ENCODE measurements around the gene POLH. TPM values are rescaled to one million over a fixed set of nuclear protein-coding genes. Genes with fewer than 3 reads are reported as not detected.
"Not testable (repeated sequence)": the region's sequence is repeated elsewhere in the genome, so short reads cannot be mapped to it uniquely, and the experiment has no call there.

The POLH gene
- total and polyA plus RNA-seq, 4 donors: 9.5 to 18.0 (median 11.9) TPM

DNA sequence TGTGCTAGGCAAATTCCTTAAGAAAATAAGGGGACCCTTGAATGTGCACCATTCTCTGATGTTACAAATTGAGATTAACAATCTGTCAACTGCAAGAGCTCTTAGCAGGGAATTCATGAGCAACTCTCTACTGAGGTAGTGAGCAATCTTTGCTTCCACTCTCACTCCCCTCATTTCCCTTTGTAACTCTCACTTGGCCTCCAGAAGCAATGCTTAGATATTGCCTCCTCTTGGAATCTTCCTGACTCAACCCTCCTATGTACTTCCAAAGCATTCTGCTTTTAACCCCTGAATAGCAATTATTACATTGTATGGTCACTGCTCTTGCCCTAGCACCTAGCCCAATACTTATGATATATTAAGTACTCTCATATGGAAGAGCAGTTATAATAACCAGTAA is 16.7 kb upstream of the POLH start:
- Histone ChIP-seq H3K27ac (ENCODE audit: low read depth, low read length) (no peak overlapping the region), H3K27me3 (ENCODE audit: control insufficient read depth, insufficient read depth, low read length) (no peaks in the 10 kb centered on the region), H3K9me3 (ENCODE audit: control insufficient read depth, insufficient read depth, low read length) (no peaks in the 10 kb centered on the region), H3K36me3 (ENCODE audit: control insufficient read depth, insufficient read depth, low read length) (peaks cover 54% of the 10 kb centered on the region), H3K4me3 (ENCODE audit: low read depth, low read length) (no peak overlapping the region), H3K4me1 (ENCODE audit: control insufficient read depth, insufficient read depth, low read length) (no peaks in the 10 kb centered on the region)
- DNase-seq (ENCODE audit: low read depth in 4 of 6, low spot score in 6 of 6): no peak

DNA sequence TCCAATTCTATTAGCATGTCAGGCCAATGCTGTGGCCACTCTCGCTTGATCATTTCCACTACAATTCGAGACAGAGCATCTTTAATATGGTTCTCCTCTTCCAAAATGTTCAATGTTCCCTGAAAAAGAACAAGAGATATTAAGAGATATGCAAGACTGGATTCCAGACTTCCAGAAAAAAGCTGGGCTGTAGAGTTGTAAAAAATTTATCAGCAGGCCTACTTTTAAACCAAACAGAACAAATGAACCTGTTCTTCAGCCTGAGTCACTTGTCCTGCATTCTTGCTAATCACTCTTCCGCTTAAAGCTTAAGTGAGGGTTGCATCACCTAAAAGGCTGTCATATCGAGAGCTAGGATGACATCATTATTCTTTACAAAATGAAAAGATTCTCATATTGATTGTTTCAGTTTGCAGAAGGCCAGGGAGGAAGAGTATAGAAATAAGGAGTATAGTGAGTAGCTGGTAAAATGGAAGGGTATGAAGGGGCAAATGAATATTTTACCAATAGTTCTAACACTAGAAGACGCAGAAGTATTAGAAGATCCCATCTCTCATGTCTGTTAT is 5.0 kb upstream of the POLH start:
- Histone ChIP-seq H3K27me3 (ENCODE audit: control insufficient read depth, insufficient read depth, low read length) (no peaks in the 10 kb centered on the region), H3K27ac (ENCODE audit: low read depth, low read length) (no peak overlapping the region), H3K4me3 (ENCODE audit: low read depth, low read length) (no peak overlapping the region), H3K9me3 (ENCODE audit: control insufficient read depth, insufficient read depth, low read length) (no peaks in the 10 kb centered on the region), H3K4me1 (ENCODE audit: control insufficient read depth, insufficient read depth, low read length) (peaks cover 3% of the 10 kb centered on the region), H3K36me3 (ENCODE audit: control insufficient read depth, insufficient read depth, low read length) (peaks cover 39% of the 10 kb centered on the region)
- WGBS (ENCODE audit: insufficient coverage): no CpG with 5 or more reads among the region's 5 CpGs
- no peak for DNase-seq (ENCODE audit: low read depth in 4 of 6, low spot score in 6 of 6)

DNA sequence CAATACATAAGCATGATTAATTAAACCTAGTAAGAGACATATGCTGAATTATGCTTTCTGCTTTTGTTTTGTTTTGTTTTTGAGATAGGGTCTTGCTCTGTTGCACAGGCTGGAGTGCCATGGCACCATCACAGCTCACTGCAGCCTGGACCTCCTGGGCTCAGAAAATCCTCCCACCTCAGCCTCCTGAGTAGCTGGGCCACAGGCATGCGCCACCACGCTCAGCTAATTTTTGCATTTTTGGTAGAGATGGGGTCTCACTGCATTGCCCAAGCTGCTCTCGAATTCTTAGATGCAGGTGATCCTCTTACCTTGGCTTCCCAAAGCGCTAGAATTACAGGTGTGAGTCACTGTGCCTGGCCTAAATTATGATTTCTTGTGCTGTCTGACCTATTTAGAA is 4.0 kb upstream of the POLH start:
- 90% methylated on average over 2 of the region's 4 CpGs for WGBS (ENCODE audit: insufficient coverage)

DNA sequence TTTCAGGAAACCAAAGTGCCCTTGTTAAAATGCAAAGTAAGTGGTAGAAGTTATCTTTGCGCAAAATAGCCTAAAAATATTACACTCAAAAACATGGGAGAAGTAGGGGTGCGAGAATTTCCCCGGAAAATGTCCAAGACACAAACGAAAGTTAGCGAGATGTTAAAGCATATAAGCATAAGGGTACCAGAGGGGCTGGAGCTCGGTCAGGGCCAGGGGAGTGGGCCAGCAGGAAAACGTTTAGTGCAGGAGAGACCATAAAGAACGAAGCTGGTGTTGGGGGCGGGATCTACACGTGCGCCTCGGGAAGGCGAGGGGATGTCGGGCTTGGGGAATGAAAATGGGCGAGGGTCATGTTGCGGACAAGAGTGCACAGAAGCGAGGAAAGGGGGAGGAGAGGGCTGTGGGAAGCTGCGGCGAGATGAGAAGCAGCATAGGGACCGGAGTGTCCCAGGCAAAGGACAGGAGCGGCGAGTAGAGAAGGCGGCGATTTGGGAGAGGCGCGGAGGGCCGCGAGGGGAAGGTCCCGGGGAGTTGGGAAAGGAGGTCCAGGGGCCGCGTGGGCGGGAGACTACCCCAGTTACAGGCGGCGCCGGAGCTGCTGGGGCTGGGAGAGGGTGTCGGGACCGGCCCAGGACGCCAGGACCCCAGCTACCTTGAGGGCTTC is 747 bp upstream of the POLH start:
- H3K9me3 ChIP-seq (ENCODE audit: control insufficient read depth, insufficient read depth, low read length): no peaks in the 10 kb centered on the region
- WGBS (ENCODE audit: insufficient coverage): 0% methylated on average over 38 of the region's 38 CpGs
- peaks cover 16% of the 10 kb centered on the region for H3K4me1 ChIP-seq (ENCODE audit: control insufficient read depth, insufficient read depth, low read length)
- H3K4me3 ChIP-seq (ENCODE audit: low read depth, low read length): peak overlapping the region; percentile 96
- peak in 4 of 6 donors; percentile 1 to 34 (median 3) for DNase-seq (ENCODE audit: low read depth in 4 of 6, low spot score in 6 of 6)
- peak overlapping the region; percentile 47 for H3K27ac ChIP-seq (ENCODE audit: low read depth, low read length)
- peaks cover 9% of the 10 kb centered on the region for H3K36me3 ChIP-seq (ENCODE audit: control insufficient read depth, insufficient read depth, low read length)
- no peaks in the 10 kb centered on the region for H3K27me3 ChIP-seq (ENCODE audit: control insufficient read depth, insufficient read depth, low read length)

More for the DNA sequence above, 4.0 kb upstream of the POLH start:
- H3K4me1 ChIP-seq (ENCODE audit: control insufficient read depth, insufficient read depth, low read length): peaks cover 7% of the 10 kb centered on the region
- no peaks in the 10 kb centered on the region for H3K9me3 ChIP-seq (ENCODE audit: control insufficient read depth, insufficient read depth, low read length)
- no peak overlapping the region for H3K27ac ChIP-seq (ENCODE audit: low read depth, low read length)
- no peak overlapping the region for H3K4me3 ChIP-seq (ENCODE audit: low read depth, low read length)
- peaks cover 33% of the 10 kb centered on the region for H3K36me3 ChIP-seq (ENCODE audit: control insufficient read depth, insufficient read depth, low read length)
- no peaks in the 10 kb centered on the region for H3K27me3 ChIP-seq (ENCODE audit: control insufficient read depth, insufficient read depth, low read length)
- DNase-seq (ENCODE audit: low read depth in 4 of 6, low spot score in 6 of 6): no peak

DNA sequence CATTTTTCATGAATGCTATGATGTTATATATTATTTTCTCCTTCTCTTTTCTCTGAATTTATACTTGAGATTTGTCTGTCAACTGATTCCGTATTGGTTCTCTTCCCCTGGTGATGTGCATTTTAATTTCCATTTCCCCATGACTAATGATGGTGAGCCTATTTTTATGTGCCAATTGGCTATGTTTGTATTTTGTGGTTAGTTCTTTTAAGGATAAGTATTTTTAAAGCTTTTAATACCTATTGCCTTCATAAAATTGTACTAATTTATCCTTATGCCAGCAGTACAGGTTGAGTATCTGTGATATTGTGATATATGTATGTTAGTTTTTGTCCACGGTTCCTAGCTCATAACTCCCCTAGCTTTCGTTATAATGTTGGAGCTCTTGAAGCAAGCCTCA is 2.8 kb downstream of the POLH start:
- no CpG with 5 or more reads among the region's 3 CpGs for WGBS (ENCODE audit: insufficient coverage)
- DNase-seq (ENCODE audit: low read depth in 4 of 6, low spot score in 6 of 6): no peak
- Histone ChIP-seq H3K4me1 (ENCODE audit: control insufficient read depth, insufficient read depth, low read length) (peaks cover 16% of the 10 kb centered on the region), H3K27me3 (ENCODE audit: control insufficient read depth, insufficient read depth, low read length) (no peaks in the 10 kb centered on the region), H3K36me3 (ENCODE audit: control insufficient read depth, insufficient read depth, low read length) (peaks cover 2% of the 10 kb centered on the region), H3K27ac (ENCODE audit: low read depth, low read length) (no peak overlapping the region), H3K4me3 (ENCODE audit: low read depth, low read length) (no peak overlapping the region), H3K9me3 (ENCODE audit: control insufficient read depth, insufficient read depth, low read length) (no peaks in the 10 kb centered on the region)

DNA sequence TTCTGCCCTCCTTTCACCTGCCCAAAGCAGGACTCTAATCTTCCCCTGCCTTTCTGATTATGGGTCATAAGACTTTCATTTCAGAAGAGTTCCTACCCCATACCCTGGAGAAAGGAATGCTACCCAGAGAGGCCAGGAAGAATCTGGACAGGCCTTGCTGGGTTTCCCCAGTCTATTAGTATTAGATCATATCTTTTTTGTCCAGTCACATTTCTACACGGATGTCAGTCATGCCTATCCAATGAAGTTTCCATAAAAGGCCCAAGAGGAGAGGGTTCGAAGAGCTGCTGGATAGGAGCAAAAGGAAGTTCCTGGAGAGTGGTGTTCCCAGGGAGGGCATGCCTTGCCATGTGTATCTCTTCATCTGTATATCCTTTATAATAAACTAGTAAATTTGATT is 3.2 kb downstream of the POLH start:
- H3K36me3 ChIP-seq (ENCODE audit: control insufficient read depth, insufficient read depth, low read length): peaks cover 5% of the 10 kb centered on the region
- H3K4me3 ChIP-seq (ENCODE audit: low read depth, low read length): no peak overlapping the region
- DNase-seq (ENCODE audit: low read depth in 4 of 6, low spot score in 6 of 6): no peak
- WGBS (ENCODE audit: insufficient coverage): no CpG with 5 or more reads among the region's 2 CpGs
- H3K27me3 ChIP-seq (ENCODE audit: control insufficient read depth, insufficient read depth, low read length): no peaks in the 10 kb centered on the region
- H3K4me1 ChIP-seq (ENCODE audit: control insufficient read depth, insufficient read depth, low read length): peaks cover 16% of the 10 kb centered on the region
- H3K9me3 ChIP-seq (ENCODE audit: control insufficient read depth, insufficient read depth, low read length): no peaks in the 10 kb centered on the region
- H3K27ac ChIP-seq (ENCODE audit: low read depth, low read length): no peak overlapping the region

DNA sequence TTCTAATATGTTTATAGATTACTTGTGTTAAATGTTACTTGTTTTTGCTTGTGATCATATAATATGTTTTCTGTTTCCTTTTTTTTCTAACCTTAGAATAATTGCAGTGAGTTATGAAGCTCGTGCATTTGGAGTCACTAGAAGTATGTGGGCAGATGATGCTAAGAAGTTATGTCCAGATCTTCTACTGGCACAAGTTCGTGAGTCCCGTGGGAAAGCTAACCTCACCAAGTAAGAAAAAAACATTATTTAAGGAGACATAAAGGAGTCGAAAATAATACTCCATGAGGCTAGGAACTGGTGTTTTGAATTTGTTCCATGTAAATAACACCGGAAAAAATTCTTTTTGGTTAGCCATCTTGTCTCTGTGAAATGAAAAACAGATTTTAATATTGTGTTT is 6.9 kb downstream of the POLH start:
- Histone ChIP-seq H3K27me3 (ENCODE audit: control insufficient read depth, insufficient read depth, low read length) (no peaks in the 10 kb centered on the region), H3K27ac (ENCODE audit: low read depth, low read length) (no peak overlapping the region), H3K9me3 (ENCODE audit: control insufficient read depth, insufficient read depth, low read length) (no peaks in the 10 kb centered on the region), H3K4me3 (ENCODE audit: low read depth, low read length) (no peak overlapping the region), H3K36me3 (ENCODE audit: control insufficient read depth, insufficient read depth, low read length) (peaks cover 30% of the 10 kb centered on the region), H3K4me1 (ENCODE audit: control insufficient read depth, insufficient read depth, low read length) (peaks cover 4% of the 10 kb centered on the region)
- no CpG with 5 or more reads among the region's 5 CpGs for whole genome bisulfite sequencing (ENCODE audit: insufficient coverage)
- no peak for DNase-seq (ENCODE audit: low read depth in 4 of 6, low spot score in 6 of 6)

DNA sequence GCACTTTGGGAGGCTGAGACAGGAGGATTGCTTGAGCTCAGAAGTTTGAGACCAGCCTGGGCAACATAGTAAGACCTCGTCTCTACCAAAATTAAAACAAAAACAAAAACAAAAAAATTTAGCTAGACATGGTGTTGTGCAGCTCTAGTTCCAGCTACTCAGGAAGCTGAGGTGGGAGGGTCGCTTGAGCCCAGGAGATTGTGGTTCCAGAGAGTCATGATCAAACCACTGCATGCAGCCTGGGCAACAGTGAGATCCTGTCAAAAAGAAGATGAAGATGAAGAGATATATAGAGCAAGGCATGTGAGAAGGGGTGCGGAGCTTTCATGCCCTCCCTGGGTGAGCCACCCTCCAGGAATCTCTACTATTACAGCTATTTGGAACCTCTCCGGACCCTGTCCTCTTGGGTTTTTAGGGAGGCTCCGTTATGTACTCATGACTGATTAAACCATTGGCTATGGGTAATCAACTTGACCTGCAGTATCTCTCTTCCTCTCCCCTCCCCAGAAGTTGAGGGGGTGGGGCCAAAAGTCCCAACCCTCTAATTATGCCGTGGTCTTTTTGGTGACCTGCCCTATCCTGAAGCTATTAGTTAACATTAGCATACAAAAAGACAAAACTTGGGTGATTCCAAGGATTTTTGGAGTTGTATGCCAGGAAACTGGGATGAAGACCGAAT is 9.0 kb downstream of the POLH start:
- 87% methylated on average over 1 of the region's 7 CpGs for WGBS (ENCODE audit: insufficient coverage)
- no peaks in the 10 kb centered on the region for H3K4me1 ChIP-seq (ENCODE audit: control insufficient read depth, insufficient read depth, low read length)
- no peak overlapping the region for H3K4me3 ChIP-seq (ENCODE audit: low read depth, low read length)
- no peaks in the 10 kb centered on the region for H3K9me3 ChIP-seq (ENCODE audit: control insufficient read depth, insufficient read depth, low read length)
- H3K36me3 ChIP-seq (ENCODE audit: control insufficient read depth, insufficient read depth, low read length): peaks cover 40% of the 10 kb centered on the region
- DNase-seq (ENCODE audit: low read depth in 4 of 6, low spot score in 6 of 6): no peak
- no peaks in the 10 kb centered on the region for H3K27me3 ChIP-seq (ENCODE audit: control insufficient read depth, insufficient read depth, low read length)
- H3K27ac ChIP-seq (ENCODE audit: low read depth, low read length): no peak overlapping the region

DNA sequence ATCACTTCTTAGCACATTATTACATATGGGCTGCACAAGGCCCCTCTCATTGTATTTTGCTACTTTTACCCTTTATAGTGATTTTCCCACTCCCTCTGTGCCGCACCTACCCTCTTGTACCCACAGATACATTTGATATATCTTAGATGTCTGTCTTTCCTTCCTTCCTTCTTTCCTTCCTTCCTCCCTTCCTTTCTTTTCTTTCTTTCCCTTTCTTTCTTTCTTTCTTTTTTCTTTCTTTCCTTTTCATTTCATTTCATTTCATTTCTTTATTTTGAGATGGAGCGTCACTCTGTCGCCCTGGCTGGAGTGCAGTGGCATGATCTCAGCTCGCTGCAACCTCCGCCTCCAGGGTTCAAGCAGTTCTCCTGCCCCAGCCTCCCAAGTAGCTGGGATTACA is 12.2 kb downstream of the POLH start:
- no peak overlapping the region for H3K27ac ChIP-seq (ENCODE audit: low read depth, low read length)
- no peaks in the 10 kb centered on the region for H3K9me3 ChIP-seq (ENCODE audit: control insufficient read depth, insufficient read depth, low read length)
- no peak for DNase-seq (ENCODE audit: low read depth in 4 of 6, low spot score in 6 of 6)
- peaks cover 40% of the 10 kb centered on the region for H3K36me3 ChIP-seq (ENCODE audit: control insufficient read depth, insufficient read depth, low read length)
- H3K27me3 ChIP-seq (ENCODE audit: control insufficient read depth, insufficient read depth, low read length): no peaks in the 10 kb centered on the region
- no peaks in the 10 kb centered on the region for H3K4me1 ChIP-seq (ENCODE audit: control insufficient read depth, insufficient read depth, low read length)
- no peak overlapping the region for H3K4me3 ChIP-seq (ENCODE audit: low read depth, low read length)
- 93% methylated on average over 5 of the region's 5 CpGs for WGBS (ENCODE audit: insufficient coverage)

DNA sequence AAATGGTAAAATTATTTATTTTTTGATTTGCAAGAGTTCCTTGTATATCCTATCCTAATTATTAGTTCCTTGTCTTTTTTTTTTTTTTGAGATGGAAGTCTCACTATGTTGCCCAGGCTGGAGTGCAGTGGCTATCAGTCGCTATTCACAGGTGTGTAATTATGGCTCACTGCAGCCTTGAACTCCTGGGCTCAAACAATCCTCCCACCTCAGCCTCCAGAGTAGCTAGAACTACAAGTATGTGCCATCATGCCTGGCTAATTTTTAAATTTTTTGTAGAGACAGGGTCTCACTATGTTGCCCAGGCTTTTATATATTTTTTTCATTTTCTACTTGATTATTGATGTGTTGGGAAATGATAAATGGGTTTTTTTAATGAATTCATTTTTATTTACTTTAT is 13.6 kb downstream of the POLH start:
- peaks cover 31% of the 10 kb centered on the region for H3K36me3 ChIP-seq (ENCODE audit: control insufficient read depth, insufficient read depth, low read length)
- WGBS (ENCODE audit: insufficient coverage): no CpG with 5 or more reads among the region's 1 CpG
- H3K9me3 ChIP-seq (ENCODE audit: control insufficient read depth, insufficient read depth, low read length); H3K4me3 ChIP-seq (ENCODE audit: low read depth, low read length); H3K27ac ChIP-seq (ENCODE audit: low read depth, low read length); H3K27me3 ChIP-seq (ENCODE audit: control insufficient read depth, insufficient read depth, low read length); DNase-seq (ENCODE audit: low read depth in 4 of 6, low spot score in 6 of 6); H3K4me1 ChIP-seq (ENCODE audit: control insufficient read depth, insufficient read depth, low read length): not testable (repeated sequence)

Data from spinal cord (tissue), 10 donors.